GM23338 (cell line): ENCODE results near the gene ITGB2.

Experiments used
- CTCF ChIP-seq, 2 experiments: fragments of 200-600 bp in 1 of 2; sonication (generic) in 1 of 2; conservative IDR thresholded peaks; 2 replicates each; pipeline versions ENCODE4 v1.5.1 to v1.6.1; 2016 to 2017; ENCODE audit warnings: antibody characterized with exemption in 2 of 2, low read depth in 2 of 2, mild to moderate bottlenecking in 2 of 2, moderate library complexity in 1 of 2
- EZH2phosphoT487 ChIP-seq: fragments of 200-600 bp; sonication (generic); IDR thresholded peaks from one replicate; pipeline ENCODE4 v1.8.1; 2018; ENCODE audit warnings: antibody characterized with exemption; ENCODE audit not compliant: unreplicated experiment
- REST ChIP-seq: IDR thresholded peaks from one replicate; pipeline ENCODE4 v1.6.1; 2018; ENCODE audit warnings: antibody characterized with exemption; ENCODE audit not compliant: unreplicated experiment
- TF ChIP-seq, protein P1 (sequence below): IDR thresholded peaks from 2 replicates; pipeline ENCODE4 v1.6.1; 2016; ENCODE audit warnings: antibody characterized with exemption

DNA sequence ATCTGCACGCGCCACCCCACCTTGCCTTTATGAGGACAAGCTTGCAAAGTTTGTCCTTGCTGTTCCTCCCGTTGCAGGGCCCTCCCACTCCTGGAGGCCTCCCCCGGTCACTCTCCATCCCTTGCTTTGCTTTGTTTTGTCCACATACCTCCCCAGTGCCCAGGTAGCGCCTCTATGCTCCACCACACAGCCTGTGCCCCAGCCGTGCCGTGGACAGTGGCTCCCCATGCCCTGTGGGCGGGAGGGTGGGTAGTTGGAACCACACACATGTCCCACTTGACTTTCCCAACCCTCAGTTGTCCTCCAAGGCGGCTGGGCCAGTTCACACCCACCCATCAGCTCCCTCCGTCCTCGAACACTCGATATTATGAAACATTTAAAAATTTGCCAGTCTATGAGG is 43.7 kb upstream of the ITGB2 start:
- TF ChIP-seq, protein P1, sequence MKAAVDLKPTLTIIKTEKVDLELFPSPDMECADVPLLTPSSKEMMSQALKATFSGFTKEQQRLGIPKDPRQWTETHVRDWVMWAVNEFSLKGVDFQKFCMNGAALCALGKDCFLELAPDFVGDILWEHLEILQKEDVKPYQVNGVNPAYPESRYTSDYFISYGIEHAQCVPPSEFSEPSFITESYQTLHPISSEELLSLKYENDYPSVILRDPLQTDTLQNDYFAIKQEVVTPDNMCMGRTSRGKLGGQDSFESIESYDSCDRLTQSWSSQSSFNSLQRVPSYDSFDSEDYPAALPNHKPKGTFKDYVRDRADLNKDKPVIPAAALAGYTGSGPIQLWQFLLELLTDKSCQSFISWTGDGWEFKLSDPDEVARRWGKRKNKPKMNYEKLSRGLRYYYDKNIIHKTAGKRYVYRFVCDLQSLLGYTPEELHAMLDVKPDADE = no peak
- TF ChIP-seq CTCF (conservative IDR thresholded peaks at IDR 0.05; ENCODE audit: low read depth in 2 of 2) (no peak), EZH2phosphoT487 (no peak), REST (no peak)
